Esophagus muscularis mucosa (tissue), 4 donors: ENCODE measurements around the gene FNDC11. TPM values are rescaled to one million over a fixed set of nuclear protein-coding genes. Genes with fewer than 3 reads are reported as not detected.

ENCODE experiments used
- DNase-seq: peaks from one replicate; pipeline ENCODE4 v3.0.0-alpha.2; 2017; ENCODE audit errors: extremely low spot score
- H3K27ac ChIP-seq, 4 donors: fragments of 200-600 bp; sonication (generic); replicated peaks in 1 of 4; 1 replicate in 3 of 4; 2 replicates in 1 of 4; pipeline ENCODE4 v1.5.1; 2016 to 2019; ENCODE audit warnings: mild to moderate bottlenecking in 1 of 4
- H3K27me3 ChIP-seq, 4 donors: fragments of 200-600 bp; sonication (generic); one replicate each; pipeline versions ENCODE4 v1.5.1 to v1.6.0; 2016 to 2019
- H3K36me3 ChIP-seq, 4 donors: fragments of 200-600 bp; sonication (generic); one replicate each; pipeline ENCODE4 v1.5.1; 2016 to 2019
- H3K4me1 ChIP-seq, 4 donors: fragments of 200-600 bp; sonication (generic); one replicate each; pipeline ENCODE4 v1.5.1; 2016 to 2019
- H3K4me3 ChIP-seq, 4 donors: fragments of 200-600 bp; sonication (generic); 1 replicate in 2 of 4; 2 replicates in 2 of 4; pipeline ENCODE4 v1.5.1; 2016 to 2019; ENCODE audit warnings: mild to moderate bottlenecking in 4 of 4, moderate library complexity in 1 of 4
- H3K9me3 ChIP-seq, 4 donors: fragments of 200-600 bp; sonication (generic); 1 replicate in 3 of 4; 2 replicates in 1 of 4; pipeline ENCODE4 v1.5.1; 2016 to 2019
- CTCF ChIP-seq, 3 experiments: fragments of 200-600 bp in 2 of 3; fragments of 450-650 bp in 1 of 3; sonication (generic) in 2 of 3; IDR thresholded peaks; one replicate each; pipeline ENCODE4 v1.5.1; 2017 to 2019; ENCODE audit warnings: antibody characterized with exemption in 3 of 3, mild to moderate bottlenecking in 2 of 3, moderate library complexity in 1 of 3
- EP300 ChIP-seq: sonication (generic); formaldehyde crosslinking; IDR thresholded peaks from one replicate; pipeline ENCODE4 v1.6.1; 2017; ENCODE audit warnings: antibody characterized with exemption
- POLR2A ChIP-seq: fragments of 450-650 bp; IDR thresholded peaks from one replicate; pipeline ENCODE4 v1.6.1; 2017; ENCODE audit warnings: antibody characterized with exemption, moderate library complexity, mild to moderate bottlenecking, low read depth
- POLR2AphosphoS5 ChIP-seq, 2 donors: sonication (generic); formaldehyde crosslinking; IDR thresholded peaks; one replicate each; pipeline ENCODE4 v1.6.1; 2017; ENCODE audit warnings: antibody characterized with exemption in 2 of 2
- WGBS: methylation state at CpG from one replicate; pipeline ENCODE4 v1.1.5; 2018; 5-methylcytosine and 5-hydroxymethylcytosine counted together
- intact Hi-C: fragments of 100-400 bp; cut with DNase I; formaldehyde crosslinking; loops from one replicate; pipeline ENCODE4 v1.15.1; 2023
- total RNA-seq, 4 donors: library from RNA; depleted of rRNA; stranded (reverse); fragments of >200 nt; gene quantifications; one replicate each; pipeline versions ENCODE4 v1.1.0 to v1.2.1, GENCODE V29; 2016

FNDC11 gene
- total RNA-seq, 4 donors from 2014 or later = 0.23 to 0.83 (median 0.44) TPM

GRCh38 chr20:63525185-63525584, 28.8 kb upstream of the FNDC11 start:
- Histone ChIP-seq H3K27ac (no peak overlapping the region), H3K4me1 (peaks cover 20 to 26% (median 21%) of the 10 kb centered on the region in 4 donors), H3K4me3 (no peak overlapping the region), H3K36me3 (peaks cover 0 to 21% (median 9%) of the 10 kb centered on the region in 4 donors), H3K27me3 (peaks cover 0 to 4% (median 0%) of the 10 kb centered on the region in 4 donors), H3K9me3 (no peaks in the 10 kb centered on the region)
- TF ChIP-seq CTCF (IDR thresholded peaks at IDR 0.05) (no peak), POLR2A (no peak), EP300 (no peak), POLR2AphosphoS5 (IDR thresholded peaks at IDR 0.05) (no peak)
- no peak for DNase-seq
- intact Hi-C loops = no loop called here
- WGBS = 64% methylated on average over 3 of the region's 3 CpGs

DNA sequence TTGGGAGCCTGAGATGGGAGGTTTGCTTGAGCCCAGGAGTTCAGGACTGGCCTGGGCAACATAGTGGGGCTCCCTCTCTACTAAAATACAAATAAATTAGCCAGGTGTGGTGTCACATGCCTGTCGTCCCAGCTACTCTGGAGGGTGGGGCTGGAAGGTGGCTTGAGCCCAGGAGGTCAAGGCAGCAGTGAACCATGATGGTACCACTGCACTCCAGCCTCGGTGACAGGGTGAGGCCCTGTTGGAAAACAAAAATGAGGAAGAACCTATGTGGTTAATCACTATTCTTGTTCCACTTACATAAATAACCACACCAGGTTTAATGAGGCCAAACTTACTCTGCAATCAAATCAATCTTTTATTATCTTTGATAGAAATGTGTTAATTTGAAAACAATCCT, 28.0 kb upstream of the FNDC11 start:
- no peak for DNase-seq
- H3K9me3 ChIP-seq = no peaks in the 10 kb centered on the region
- peaks cover 0 to 11% (median 0%) of the 10 kb centered on the region in 4 donors for H3K27me3 ChIP-seq
- no peak overlapping the region for H3K4me3 ChIP-seq
- peaks cover 0 to 21% (median 9%) of the 10 kb centered on the region in 4 donors for H3K36me3 ChIP-seq
- TF ChIP-seq EP300 = no peak
- TF ChIP-seq CTCF (IDR thresholded peaks at IDR 0.05) = no peak
- TF ChIP-seq POLR2AphosphoS5 (IDR thresholded peaks at IDR 0.05) = no peak
- no peak for TF ChIP-seq POLR2A
- no peak overlapping the region for H3K27ac ChIP-seq
- peaks cover 20 to 25% (median 20%) of the 10 kb centered on the region in 4 donors for H3K4me1 ChIP-seq
- intact Hi-C loops = no loop called here
- 17% methylated on average over 2 of the region's 2 CpGs for WGBS

GRCh38 chr20:63527184-63527583, 26.8 kb upstream of the FNDC11 start:
- intact Hi-C loops = no loop called here
- Histone ChIP-seq H3K27me3 (peaks cover 0 to 18% (median 0%) of the 10 kb centered on the region in 4 donors), H3K36me3 (peaks cover 0 to 17% (median 8%) of the 10 kb centered on the region in 4 donors), H3K4me1 (peaks cover 8 to 14% (median 9%) of the 10 kb centered on the region in 4 donors), H3K9me3 (no peaks in the 10 kb centered on the region), H3K27ac (no peak overlapping the region), H3K4me3 (no peak overlapping the region)
- no peak for DNase-seq
- 86% methylated on average over 9 of the region's 9 CpGs for WGBS
- no peak for TF ChIP-seq CTCF (IDR thresholded peaks at IDR 0.05)
- TF ChIP-seq POLR2AphosphoS5 (IDR thresholded peaks at IDR 0.05) = no peak
- no peak for TF ChIP-seq EP300
- no peak for TF ChIP-seq POLR2A

DNA sequence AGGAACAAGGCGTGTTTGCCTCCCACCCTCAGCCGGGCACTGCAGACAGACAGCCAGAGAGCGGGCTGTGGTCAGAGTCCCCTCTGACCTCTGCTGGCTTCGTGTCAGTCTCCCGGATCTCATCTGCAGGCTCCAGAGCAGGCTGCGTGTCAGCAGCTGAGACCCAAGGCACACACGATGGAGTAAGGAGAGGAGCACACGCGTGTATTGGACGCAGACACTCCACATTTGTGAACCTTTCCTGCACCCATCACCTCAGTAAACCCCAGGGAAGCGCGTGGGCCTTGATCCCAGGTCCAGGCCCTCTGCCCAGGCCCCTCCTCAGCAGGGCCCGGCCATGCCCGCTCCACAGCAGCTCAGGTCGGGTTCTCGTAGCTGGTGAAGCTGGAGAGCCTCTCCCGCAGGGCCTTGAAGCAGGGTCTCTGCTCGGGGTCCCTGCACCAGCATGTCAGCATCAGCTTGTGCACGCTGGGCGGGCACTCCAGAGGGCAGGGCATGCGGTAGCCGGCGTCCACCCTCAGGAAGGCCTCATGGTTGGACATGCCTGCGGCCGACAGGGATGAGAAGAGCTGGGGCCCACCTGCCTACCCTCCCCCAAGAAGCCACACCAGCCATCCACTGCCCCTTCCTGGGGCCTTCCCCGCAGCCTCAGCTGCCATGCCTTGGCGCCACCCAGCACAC, 24.6 kb upstream of the FNDC11 start:
- H3K36me3 ChIP-seq = no peaks in the 10 kb centered on the region
- no peaks in the 10 kb centered on the region for H3K9me3 ChIP-seq
- H3K27me3 ChIP-seq = peaks cover 0 to 39% (median 4%) of the 10 kb centered on the region in 4 donors
- no peak overlapping the region for H3K27ac ChIP-seq
- H3K4me1 ChIP-seq = no peaks in the 10 kb centered on the region
- H3K4me3 ChIP-seq = no peak overlapping the region
- intact Hi-C loops = no loop called here
- TF ChIP-seq EP300 (no peak), CTCF (IDR thresholded peaks at IDR 0.05) (no peak), POLR2A (no peak), POLR2AphosphoS5 (IDR thresholded peaks at IDR 0.05) (no peak)
- DNase-seq = no peak
- 81% methylated on average over 23 of the region's 27 CpGs for WGBS
